ENCODE measurements around the gene LIMCH1.
"Not testable (repeated sequence)": the region's sequence is repeated elsewhere in the genome, so short reads cannot be mapped to it uniquely, and the experiment has no call there.

DNA sequence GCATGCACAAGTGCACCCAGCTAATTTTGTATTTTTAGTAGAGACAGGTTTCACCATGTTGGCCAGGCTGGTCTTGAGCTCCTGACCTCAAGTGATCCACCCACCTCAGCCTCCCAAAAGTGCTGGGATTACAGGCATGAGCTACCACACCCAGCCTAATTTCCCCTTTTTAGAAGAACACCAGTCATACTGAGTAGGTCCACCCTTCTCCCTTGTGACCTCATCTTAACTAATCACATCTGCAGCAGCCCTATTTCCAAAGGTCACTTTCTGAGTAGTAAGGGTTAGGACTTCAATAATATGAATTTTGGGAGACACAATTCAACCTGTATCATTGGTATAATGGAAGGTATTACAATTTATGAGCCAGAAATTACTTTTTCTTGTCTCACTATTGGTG, 113.2 kb downstream of the LIMCH1 start:
- TF ChIP-seq, protein P1, sequence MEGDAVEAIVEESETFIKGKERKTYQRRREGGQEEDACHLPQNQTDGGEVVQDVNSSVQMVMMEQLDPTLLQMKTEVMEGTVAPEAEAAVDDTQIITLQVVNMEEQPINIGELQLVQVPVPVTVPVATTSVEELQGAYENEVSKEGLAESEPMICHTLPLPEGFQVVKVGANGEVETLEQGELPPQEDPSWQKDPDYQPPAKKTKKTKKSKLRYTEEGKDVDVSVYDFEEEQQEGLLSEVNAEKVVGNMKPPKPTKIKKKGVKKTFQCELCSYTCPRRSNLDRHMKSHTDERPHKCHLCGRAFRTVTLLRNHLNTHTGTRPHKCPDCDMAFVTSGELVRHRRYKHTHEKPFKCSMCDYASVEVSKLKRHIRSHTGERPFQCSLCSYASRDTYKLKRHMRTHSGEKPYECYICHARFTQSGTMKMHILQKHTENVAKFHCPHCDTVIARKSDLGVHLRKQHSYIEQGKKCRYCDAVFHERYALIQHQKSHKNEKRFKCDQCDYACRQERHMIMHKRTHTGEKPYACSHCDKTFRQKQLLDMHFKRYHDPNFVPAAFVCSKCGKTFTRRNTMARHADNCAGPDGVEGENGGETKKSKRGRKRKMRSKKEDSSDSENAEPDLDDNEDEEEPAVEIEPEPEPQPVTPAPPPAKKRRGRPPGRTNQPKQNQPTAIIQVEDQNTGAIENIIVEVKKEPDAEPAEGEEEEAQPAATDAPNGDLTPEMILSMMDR (IDR thresholded peaks at IDR 0.05) = not testable (repeated sequence)
- not testable (repeated sequence) for TF ChIP-seq POLR2A (IDR thresholded peaks at IDR 0.05)

All from testis (tissue), 2 donors.